Loucy (cell line): ENCODE data around the gene EHBP1L1.

Experiments
- H2AFZ ChIP-seq: fragments of 200-600 bp; sonication (generic); 2 replicates; pipeline ENCODE4 v1.6.0; 2016; ENCODE audit warnings: antibody characterized with exemption, mild to moderate bottlenecking, low read length, moderate library complexity
- H3F3A ChIP-seq: fragments of 200-600 bp; 2 replicates; pipeline ENCODE4 v1.6.0; 2016; ENCODE audit warnings: antibody characterized with exemption, low read depth, mild to moderate bottlenecking
- H3K27me3 ChIP-seq: fragments of 200-600 bp; sonication (generic); 2 replicates; pipeline ENCODE4 v1.6.1; 2014; ENCODE audit warnings: low read length, mild to moderate bottlenecking; ENCODE audit not compliant: insufficient read depth, poor library complexity, severe bottlenecking
- H3K36me3 ChIP-seq: fragments of 200-600 bp; sonication (generic); 2 replicates; pipeline ENCODE4 v1.6.1; 2016; ENCODE audit warnings: low read length; ENCODE audit not compliant: insufficient read depth
- H3K4me1 ChIP-seq: fragments of 200-600 bp; sonication (generic); 2 replicates; pipeline ENCODE4 v1.5.1; 2014; ENCODE audit warnings: low read length, mild to moderate bottlenecking; ENCODE audit not compliant: insufficient read depth, poor library complexity, severe bottlenecking
- H3K4me2 ChIP-seq: fragments of 200-600 bp; sonication (generic); 2 replicates; pipeline ENCODE4 v1.6.0; 2014; ENCODE audit warnings: antibody characterized with exemption, low read length, low read depth, mild to moderate bottlenecking; ENCODE audit not compliant: poor library complexity, severe bottlenecking
- H3K4me3 ChIP-seq: fragments of 200-600 bp; sonication (generic); 2 replicates; pipeline ENCODE4 v1.5.1; 2014; ENCODE audit warnings: low read length, mild to moderate bottlenecking, mixed read lengths; ENCODE audit not compliant: poor library complexity, severe bottlenecking
- H3K79me2 ChIP-seq: fragments of 200-600 bp; sonication (generic); 2 replicates; pipeline ENCODE4 v1.6.1; 2014; ENCODE audit warnings: low read length; ENCODE audit not compliant: insufficient read depth
- H3K9ac ChIP-seq: fragments of 200-600 bp; sonication (generic); 2 replicates; pipeline ENCODE4 v1.6.0; 2014; ENCODE audit warnings: mild to moderate bottlenecking, low read depth, low read length, moderate library complexity; ENCODE audit not compliant: poor library complexity, severe bottlenecking
- H3K9me2 ChIP-seq: fragments of 200-600 bp; sonication (generic); replicated peaks from 2 replicates; pipeline ENCODE4 v1.6.1; 2016; ENCODE audit warnings: low read depth, low read length, mixed read lengths
- H3K9me3 ChIP-seq: fragments of 200-600 bp; sonication (generic); 2 replicates; pipeline ENCODE4 v1.6.1; 2014; ENCODE audit warnings: mild to moderate bottlenecking, antibody characterized with exemption, low read length, low read depth; ENCODE audit not compliant: insufficient read depth
- H4K20me1 ChIP-seq: fragments of 200-600 bp; sonication (generic); 2 replicates; pipeline ENCODE4 v1.6.0; 2014; ENCODE audit warnings: antibody characterized with exemption, low read length, mild to moderate bottlenecking; ENCODE audit not compliant: insufficient read depth, poor library complexity, severe bottlenecking
- EZH2phosphoT487 ChIP-seq: fragments of 200-600 bp; IDR thresholded peaks from 2 replicates; pipeline ENCODE4 v1.6.1; 2018; ENCODE audit warnings: antibody characterized with exemption, mild to moderate bottlenecking, moderate library complexity, borderline replicate concordance
- TF ChIP-seq, protein P1 (sequence below): fragments of 200-600 bp; sonication (generic); conservative IDR thresholded peaks from 2 replicates; pipeline ENCODE4 v1.5.1; 2014; ENCODE audit warnings: mild to moderate bottlenecking, antibody characterized with exemption, low read length

EHBP1L1 gene

DNA sequence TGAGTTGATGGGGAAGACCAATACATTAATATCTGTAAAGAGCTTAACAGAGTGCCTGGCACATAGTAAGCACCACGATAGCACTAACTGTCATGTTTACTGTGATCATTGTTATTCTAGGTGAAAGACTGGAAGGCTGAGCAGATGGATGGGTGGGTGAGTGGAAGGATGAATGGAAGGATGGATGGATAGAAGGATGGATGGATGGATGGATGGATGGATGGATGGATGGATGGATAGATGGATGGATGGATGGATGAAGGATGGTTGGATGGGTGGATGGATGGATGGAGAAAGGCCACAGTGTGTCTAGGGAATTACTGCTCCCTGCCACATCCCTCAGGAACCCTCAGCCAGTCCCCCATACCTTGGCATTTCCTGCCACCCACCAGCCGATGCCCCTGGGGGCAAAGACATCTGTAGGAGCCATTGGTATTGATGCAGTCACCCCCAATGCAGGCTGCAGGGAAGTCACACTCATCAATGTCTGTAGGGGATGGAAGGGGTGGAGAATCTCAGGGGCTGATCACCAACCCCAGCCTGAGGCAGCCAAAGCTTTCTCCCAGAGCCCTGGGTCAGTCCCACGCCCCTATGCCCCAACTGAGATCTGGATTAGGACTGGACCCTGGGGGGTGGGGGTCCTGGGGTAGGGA lies 33.0 kb upstream of the EHBP1L1 start:
- no peak overlapping the region for H3K4me2 ChIP-seq
- H3K36me3 ChIP-seq: no peaks in the 10 kb centered on the region
- no peaks in the 10 kb centered on the region for H3K27me3 ChIP-seq
- H3K9me3 ChIP-seq: no peaks in the 10 kb centered on the region
- no peak overlapping the region for H3K4me3 ChIP-seq
- no peak overlapping the region for H3K9ac ChIP-seq
- no peaks in the 10 kb centered on the region for H3K9me2 ChIP-seq
- H3K79me2 ChIP-seq: no peaks in the 10 kb centered on the region
- H3K4me1 ChIP-seq: peaks cover 33% of the 10 kb centered on the region
- TF ChIP-seq, protein P1, sequence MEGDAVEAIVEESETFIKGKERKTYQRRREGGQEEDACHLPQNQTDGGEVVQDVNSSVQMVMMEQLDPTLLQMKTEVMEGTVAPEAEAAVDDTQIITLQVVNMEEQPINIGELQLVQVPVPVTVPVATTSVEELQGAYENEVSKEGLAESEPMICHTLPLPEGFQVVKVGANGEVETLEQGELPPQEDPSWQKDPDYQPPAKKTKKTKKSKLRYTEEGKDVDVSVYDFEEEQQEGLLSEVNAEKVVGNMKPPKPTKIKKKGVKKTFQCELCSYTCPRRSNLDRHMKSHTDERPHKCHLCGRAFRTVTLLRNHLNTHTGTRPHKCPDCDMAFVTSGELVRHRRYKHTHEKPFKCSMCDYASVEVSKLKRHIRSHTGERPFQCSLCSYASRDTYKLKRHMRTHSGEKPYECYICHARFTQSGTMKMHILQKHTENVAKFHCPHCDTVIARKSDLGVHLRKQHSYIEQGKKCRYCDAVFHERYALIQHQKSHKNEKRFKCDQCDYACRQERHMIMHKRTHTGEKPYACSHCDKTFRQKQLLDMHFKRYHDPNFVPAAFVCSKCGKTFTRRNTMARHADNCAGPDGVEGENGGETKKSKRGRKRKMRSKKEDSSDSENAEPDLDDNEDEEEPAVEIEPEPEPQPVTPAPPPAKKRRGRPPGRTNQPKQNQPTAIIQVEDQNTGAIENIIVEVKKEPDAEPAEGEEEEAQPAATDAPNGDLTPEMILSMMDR: no peak
- no peak for TF ChIP-seq EZH2phosphoT487
- H2AFZ ChIP-seq: no peak overlapping the region
- H3F3A ChIP-seq: peaks cover 7% of the 10 kb centered on the region; the same call in 1 of the 2 replicates
- H4K20me1 ChIP-seq: no peaks in the 10 kb centered on the region

DNA sequence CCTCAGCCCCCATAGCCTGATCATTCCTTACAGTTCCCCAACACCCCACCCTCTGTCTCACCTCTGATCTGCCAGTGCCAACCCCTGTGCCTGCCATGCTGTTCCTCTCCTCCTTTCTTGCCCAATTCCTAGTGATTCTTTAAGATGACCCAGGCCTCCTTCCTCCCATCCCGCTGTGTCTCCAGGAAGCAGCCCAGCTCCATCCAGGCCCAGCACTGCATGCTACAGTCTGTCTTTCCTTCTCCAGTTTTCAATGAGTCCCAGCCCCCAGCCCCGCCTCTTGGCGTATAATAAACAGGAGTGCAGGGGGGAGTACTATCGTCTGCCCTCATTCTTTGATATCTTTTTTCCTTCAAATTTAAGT lies 30.0 kb upstream of the EHBP1L1 start:
- Histone ChIP-seq H3K9me3 (no peaks in the 10 kb centered on the region), H3K4me1 (peaks cover 30% of the 10 kb centered on the region), H3K4me3 (peak overlapping the region; percentile 67), H4K20me1 (no peaks in the 10 kb centered on the region), H2AFZ (0 out of 2 replicates have a peak overlapping the region, but pooled peaks have one; percentile 59), H3K9me2 (no peaks in the 10 kb centered on the region), H3K27me3 (no peaks in the 10 kb centered on the region), H3K79me2 (no peaks in the 10 kb centered on the region), H3K4me2 (peak overlapping the region; percentile 71), H3F3A (peaks cover 7% of the 10 kb centered on the region; the same call in 1 of the 2 replicates), H3K36me3 (no peaks in the 10 kb centered on the region), H3K9ac (peak overlapping the region; percentile 60)
- TF ChIP-seq, protein P1: no peak
- no peak for TF ChIP-seq EZH2phosphoT487

DNA sequence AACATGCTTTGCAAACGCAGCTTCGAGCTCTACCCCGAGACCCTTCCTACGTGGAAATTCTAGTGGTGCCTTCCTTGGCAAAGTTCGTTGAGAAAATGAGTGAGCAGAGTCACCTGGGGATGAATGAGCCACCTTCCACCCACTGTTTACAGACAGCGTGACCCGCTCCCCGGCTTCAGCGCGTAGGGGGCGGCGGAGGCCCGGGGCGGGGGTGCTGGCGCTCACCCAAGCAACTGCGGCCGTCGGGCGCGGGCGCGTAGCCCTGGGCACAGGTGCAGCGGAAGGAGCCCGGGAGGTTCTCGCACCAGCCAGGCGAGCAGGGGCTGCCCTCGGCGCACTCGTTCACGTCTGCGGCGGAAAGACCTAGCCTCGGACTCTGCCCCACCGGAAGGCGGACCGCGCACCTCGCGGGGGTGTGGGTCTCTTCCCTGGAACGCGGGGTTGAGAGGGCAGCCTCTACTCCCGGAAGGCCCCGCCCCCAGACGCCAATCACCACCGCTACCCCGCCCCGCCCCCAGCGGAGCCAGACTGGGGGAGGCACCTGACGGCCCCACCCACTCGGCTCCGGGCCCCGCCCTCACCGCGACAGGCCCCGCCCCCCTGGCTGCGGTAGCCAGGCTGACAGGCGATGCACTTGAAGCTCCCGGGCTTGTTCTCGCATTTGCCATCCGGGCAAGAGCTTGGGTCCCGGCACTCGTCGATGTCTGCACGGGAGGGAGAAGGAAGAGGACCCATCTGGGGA lies 29.5 kb upstream of the EHBP1L1 start:
- H3K4me2 ChIP-seq: peak overlapping the region; percentile 71
- no peaks in the 10 kb centered on the region for H3K9me3 ChIP-seq
- H3F3A ChIP-seq: peaks cover 7% of the 10 kb centered on the region; the same call in 1 of the 2 replicates
- H3K36me3 ChIP-seq: no peaks in the 10 kb centered on the region
- no peaks in the 10 kb centered on the region for H3K9me2 ChIP-seq
- H3K79me2 ChIP-seq: no peaks in the 10 kb centered on the region
- peaks cover 27% of the 10 kb centered on the region for H3K4me1 ChIP-seq
- TF ChIP-seq, protein P1: no peak
- TF ChIP-seq EZH2phosphoT487: no peak
- peak overlapping the region; percentile 60 for H3K9ac ChIP-seq
- no peaks in the 10 kb centered on the region for H3K27me3 ChIP-seq
- H4K20me1 ChIP-seq: no peaks in the 10 kb centered on the region
- peak overlapping the region; percentile 65; the same call in 1 of the 2 replicates for H2AFZ ChIP-seq
- H3K4me3 ChIP-seq: peak overlapping the region; percentile 67
